ENCODE measurements around the gene MEP1B. TPM values are rescaled to one million over a fixed set of nuclear protein-coding genes. Genes with fewer than 3 reads are reported as not detected.

Gene MEP1B
- total and polyA plus RNA-seq, 12 donors: not detected

DNA sequence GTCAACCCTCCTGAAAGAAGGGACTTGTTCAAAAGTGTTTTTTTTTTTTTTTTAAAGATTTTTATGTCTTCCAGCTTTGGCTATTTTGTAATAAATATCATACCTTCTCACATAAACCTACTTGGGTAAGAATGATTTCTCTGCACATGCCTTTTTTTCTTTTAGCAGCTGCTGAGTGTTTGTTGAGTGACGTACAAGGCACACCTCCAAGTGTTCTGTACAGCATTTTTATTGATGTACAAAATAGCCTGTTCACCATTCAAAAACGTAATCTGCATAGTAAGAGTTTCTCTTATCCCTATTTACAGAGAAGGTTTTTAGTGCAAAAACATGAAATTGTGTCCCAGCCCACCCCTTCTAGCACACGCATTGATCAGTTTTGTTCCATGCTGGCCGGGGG lies 77.6 kb downstream of the MEP1B start:
- Histone ChIP-seq H3K4me3 (no peak overlapping the region), H3K36me3 (replicated peaks in 1 of 2) (peaks cover 0 to 26% of the 10 kb centered on the region in 2 donors), H3K9me3 (replicated peaks in 1 of 3) (no peaks in the 10 kb centered on the region), H3K27me3 (no peaks in the 10 kb centered on the region), H3K27ac (no peak overlapping the region), H3K4me1 (replicated peaks in 1 of 2) (no peaks in the 10 kb centered on the region)
- no peak for DNase-seq
- no peak for TF ChIP-seq CTCF (IDR thresholded peaks at IDR 0.05)
- no peak for TF ChIP-seq POLR2A (IDR thresholded peaks at IDR 0.05)
- 91 to 98% (median 94%) methylated on average over 4 of the region's 4 CpGs for WGBS, 4 donors
- intact Hi-C loops (cut with DNase I): loop anchor here (5.0 to 10.0 kb wide), 2 partner anchors 277 to 285 kb away; no protein-coding TSS in a partner anchor

Small RNAs within 50 kb of the gene (small RNA-seq; reads per million reads assigned to genes)
- gene RF00019: 0 reads per million in 2 donors
- 0 to 0.17 reads per million in 2 donors for gene RNA5SP453

Other genes starting within 250 kb of the MEP1B start
- 10 to 100 TPM; 24.6 to 69.6 (median 45.7) TPM for gene TRAPPC8, start 246.9 kb upstream of the MEP1B start, total RNA-seq
- gene TRAPPC8, start 246.9 kb upstream of the MEP1B start, polyA plus RNA-seq: 10 to 100 TPM; 12.8 to 40.0 (median 13.1) TPM
- 1 to 10 TPM in 8 of 9 donors, under 1 TPM in 1; 0.44 to 7.9 (median 2.3) TPM for gene RNF125, start 171.2 kb upstream of the MEP1B start, total RNA-seq
- gene RNF125, start 171.2 kb upstream of the MEP1B start, polyA plus RNA-seq: 1 to 10 TPM in 2 of 3 donors, under 1 TPM in 1; 0.80 to 2.5 (median 1.8) TPM
- gene RNF138, start 98.2 kb upstream of the MEP1B start, total RNA-seq: 10 to 100 TPM in 8 of 9 donors, 1 to 10 TPM in 1; 5.8 to 41.6 (median 16.7) TPM
- gene RNF138, start 98.2 kb upstream of the MEP1B start, polyA plus RNA-seq: 10 to 100 TPM in 1 of 3 donors, 1 to 10 TPM in 2; 5.2 to 10.0 (median 6.9) TPM